GM18508 (cell line): ENCODE measurements around the gene MCL1.
"Not testable (repeated sequence)": the region's sequence is repeated elsewhere in the genome, so short reads cannot be mapped to it uniquely, and the experiment has no call there.

Experiments
- ATAC-seq: cut with Tn5 transposase; IDR thresholded peaks from one replicate; pipeline ENCODE4 v1.9.1; 2021; ENCODE audit warnings: moderate number of reproducible peaks; ENCODE audit not compliant: insufficient read depth, unreplicated experiment

The MCL1 gene

GRCh38 chr1:150579110-150579944 is at the start of gene MCL1:
MCL1 (minus strand) TSS chr1:150579610; CDS start chr1:150579530, 80 bp downstream.
- ATAC-seq, result peak; percentile 82

GRCh38 chr1:150628766-150629114 is 49.3 kb upstream of the MCL1 start:
- ATAC-seq, result no peak

DNA sequence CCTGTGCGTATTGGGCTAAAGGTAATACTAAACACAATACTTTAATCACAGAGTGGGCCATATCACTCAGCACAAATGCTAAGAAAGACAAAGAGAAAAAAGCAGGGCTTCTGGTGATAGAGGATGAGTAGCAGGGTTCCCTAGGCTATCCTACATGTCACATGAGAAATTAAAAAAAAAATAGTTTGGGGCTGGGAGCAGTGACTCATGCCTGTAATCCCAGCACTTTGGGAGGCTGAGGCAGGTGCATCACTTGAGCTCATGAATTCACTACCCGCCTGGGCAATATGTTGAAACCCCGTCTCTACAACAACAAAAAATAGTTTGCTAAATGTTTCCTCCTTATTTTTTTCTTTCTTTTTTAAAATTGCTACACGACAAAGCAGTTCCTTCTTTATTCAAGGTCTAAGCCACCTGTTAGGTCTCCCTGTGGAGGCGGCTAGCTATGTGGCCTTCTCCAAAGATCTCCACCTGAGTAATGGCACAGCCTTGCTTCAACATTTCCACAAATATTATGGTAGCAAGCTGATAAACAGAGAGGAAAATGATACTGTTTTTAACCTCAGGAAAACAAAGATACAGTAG is 48.5 kb upstream of the MCL1 start:
- ATAC-seq, result no peak

GRCh38 chr1:150626150-150626549 is 46.7 kb upstream of the MCL1 start:
- no peak for ATAC-seq

- ATAC-seq, result not testable (repeated sequence)
These were observed 45.1 kb upstream of the MCL1 start for GRCh38 chr1:150624546-150624945.

DNA sequence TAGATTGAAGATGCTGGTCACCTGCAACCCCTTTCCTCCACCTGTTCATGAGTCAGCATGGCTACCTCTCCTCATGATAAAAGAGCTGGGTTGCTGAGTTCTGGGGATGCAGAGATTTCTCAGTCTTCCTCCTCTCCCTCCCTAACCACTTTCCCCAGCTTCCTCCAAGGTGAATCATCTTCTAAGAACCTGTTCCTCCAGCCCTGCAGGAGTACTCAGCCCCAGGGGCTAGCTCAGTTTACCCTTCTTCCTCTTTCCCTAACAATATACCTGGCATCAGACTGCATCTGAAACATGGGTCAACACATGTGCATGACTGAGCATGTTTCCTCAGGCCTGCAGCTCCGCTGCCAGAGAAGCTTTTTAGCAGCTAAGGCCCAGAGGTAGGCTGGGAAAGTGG is 44.7 kb upstream of the MCL1 start:
- not testable (repeated sequence) for ATAC-seq

- no peak for ATAC-seq
These were observed 43.0 kb upstream of the MCL1 start for GRCh38 chr1:150622303-150622975.

DNA sequence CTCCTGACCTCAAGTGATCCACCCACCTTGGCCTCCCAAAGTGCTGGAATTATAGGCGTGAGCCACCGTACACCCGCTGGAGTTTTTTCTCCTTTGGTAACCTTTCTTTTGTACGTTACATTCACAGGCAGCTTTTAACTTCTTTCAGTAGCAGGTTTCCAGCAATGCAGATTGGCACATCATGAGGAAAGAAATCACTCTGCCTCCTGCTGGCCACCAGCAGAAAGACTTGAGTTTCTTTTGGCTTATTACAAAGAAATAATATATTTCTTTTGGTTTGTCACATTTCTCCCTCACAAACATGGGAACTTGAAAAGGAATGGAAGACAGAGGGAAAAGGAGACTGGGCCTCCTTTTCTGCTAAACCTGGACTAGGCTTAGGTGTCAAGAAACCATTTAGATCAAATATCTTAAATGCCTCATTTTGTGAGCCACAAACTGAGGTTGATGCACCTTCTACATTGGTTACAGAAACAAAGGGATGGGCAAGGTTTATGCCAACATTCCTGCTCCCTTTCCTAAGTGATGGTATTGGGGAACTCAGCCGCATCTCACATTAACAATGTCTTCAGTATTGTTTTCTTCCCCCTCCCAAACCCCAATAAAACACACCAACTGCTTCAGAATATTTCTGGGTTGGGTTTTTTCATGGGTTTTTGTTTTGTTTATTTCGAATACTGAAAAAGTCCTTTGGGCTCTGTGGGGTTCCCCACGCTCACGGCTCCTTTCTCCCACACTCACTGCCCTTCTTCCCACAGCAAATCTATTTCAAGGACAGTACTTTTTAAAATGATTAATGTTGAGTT is 42.3 kb upstream of the MCL1 start:
- no peak for ATAC-seq

- no peak for ATAC-seq
These were observed 41.5 kb upstream of the MCL1 start for GRCh38 chr1:150620919-150621318.

- ATAC-seq, result no peak
These were observed 40.4 kb upstream of the MCL1 start for GRCh38 chr1:150619576-150620509.

GRCh38 chr1:150615346-150616201 is 36.2 kb upstream of the MCL1 start:
- no peak for ATAC-seq

GRCh38 chr1:150613061-150613920 is 33.9 kb upstream of the MCL1 start:
- ATAC-seq, result no peak

GRCh38 chr1:150612014-150612345 is 32.6 kb upstream of the MCL1 start:
- ATAC-seq, result no peak

DNA sequence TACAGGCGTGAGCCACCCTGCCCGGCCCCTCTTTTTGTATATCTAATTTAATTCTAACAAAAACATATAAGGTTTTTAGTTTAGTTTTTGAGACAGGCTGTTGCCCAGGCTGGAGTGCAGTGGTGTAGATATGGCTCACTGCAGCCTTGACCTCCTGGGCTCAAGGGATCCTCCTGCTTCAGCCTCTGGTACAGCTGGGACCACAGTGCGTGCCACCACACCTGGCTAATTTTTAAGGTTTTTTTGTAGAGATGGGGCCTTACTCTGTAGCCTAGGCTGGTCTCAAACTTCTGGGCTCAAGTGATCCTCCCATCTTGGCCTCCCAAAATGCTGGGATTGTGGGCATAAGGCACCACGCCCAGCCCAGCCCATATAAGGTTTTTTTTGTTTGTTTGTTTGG is 31.2 kb upstream of the MCL1 start:
- no peak for ATAC-seq

DNA sequence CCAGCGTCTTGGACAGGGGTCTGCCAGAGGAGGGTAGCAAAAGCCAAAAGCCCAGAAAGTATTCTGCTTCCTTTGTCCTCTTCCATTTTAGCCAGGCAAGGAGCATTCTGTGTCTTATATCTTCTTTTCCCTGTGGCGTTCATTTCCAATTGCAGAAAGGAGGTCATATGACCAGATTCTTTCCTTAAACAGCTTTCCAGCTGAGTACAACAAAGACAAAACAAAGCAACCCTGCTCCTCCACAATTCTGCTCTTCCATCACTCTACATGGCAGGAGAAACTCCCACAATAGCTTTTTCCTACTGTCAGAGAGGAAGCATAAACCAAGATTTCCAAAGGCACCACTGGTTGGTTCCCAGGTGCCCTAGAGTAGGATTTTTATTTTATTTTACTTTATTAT is 30.3 kb upstream of the MCL1 start:
- no peak for ATAC-seq

DNA sequence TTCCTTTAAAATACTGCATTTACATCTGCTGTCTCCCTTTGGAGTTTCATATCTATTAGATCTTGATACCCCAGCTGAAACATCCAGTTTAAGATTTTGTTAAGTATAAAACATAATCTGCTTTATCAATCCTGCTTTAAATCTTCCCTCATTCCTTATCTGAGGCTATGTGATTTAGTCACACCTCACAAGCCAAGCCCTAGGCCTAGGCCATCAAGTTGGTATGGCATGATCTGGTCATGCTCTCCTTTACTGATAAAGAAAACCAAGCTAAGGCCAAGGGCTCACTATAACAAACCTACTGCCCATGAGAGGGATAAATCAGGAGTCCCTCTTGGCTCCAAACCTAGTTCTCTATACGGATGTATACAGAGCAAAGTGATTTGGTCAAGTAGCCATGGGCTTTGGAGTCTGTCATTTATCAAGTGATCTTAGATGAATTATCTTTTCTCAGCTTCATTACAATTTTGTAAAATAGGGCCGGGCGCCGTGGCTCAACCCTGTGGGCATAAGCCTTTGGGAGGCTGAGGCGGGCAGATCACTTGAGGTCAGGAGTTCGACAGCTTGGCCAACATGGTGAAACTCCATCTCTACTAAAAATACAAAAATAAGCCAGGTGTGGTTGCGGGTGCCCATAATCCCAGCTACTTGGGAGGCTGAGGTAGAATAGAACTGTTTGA is 27.2 kb upstream of the MCL1 start:
- no peak for ATAC-seq

DNA sequence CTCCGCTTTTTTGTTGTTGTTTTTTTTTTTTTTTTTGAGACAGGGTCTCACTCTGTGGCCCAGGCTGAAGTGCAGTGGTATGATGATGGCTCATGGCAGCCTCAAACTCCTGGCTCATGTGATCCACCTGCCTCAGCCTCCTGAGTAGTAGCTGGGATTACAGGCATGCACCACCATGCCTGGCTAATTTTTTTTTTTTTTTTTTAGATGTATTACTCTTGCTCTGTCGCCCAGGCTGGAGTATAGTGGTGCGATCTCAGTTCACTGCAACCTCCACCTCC is 26.0 kb upstream of the MCL1 start:
- ATAC-seq, result not testable (repeated sequence)

DNA sequence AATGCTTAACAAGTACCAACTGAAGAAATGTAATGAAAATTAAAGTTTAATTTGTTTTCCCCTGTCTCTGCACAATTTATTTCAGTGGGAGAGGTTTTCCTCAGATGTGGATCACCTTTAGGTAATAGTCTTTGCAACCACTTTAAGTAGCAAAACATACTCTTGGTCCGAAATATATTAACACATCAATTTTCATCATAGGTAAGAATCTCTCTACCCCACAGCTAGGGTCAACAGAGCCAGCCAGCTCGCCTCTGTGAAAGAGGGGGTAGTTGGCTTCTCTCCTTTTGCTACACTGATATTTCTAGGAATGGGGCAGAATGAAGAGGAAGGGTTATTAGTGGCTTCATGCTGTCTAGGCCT is 24.8 kb upstream of the MCL1 start:
- ATAC-seq, result no peak
